Thyroid gland (tissue), 4 donors: ENCODE measurements around the gene TAF1B.

Source experiments
- POLR2A ChIP-seq, 2 donors: fragments of 450-650 bp; IDR thresholded peaks; one replicate each; pipeline ENCODE4 v1.6.1; 2017; ENCODE audit warnings: antibody characterized with exemption in 2 of 2, mild to moderate bottlenecking in 2 of 2, moderate library complexity in 1 of 2
- TF ChIP-seq, protein P1 (sequence below), 6 experiments: fragments of 200-600 bp in 3 of 6; fragments of 450-650 bp in 3 of 6; sonication (generic) in 3 of 6; IDR thresholded peaks; one replicate each; pipeline ENCODE4 v1.5.1; 2016 to 2019; ENCODE audit warnings: antibody characterized with exemption in 6 of 6, mild to moderate bottlenecking in 2 of 6, inconsistent platforms in 1 of 6, moderate library complexity in 1 of 6

DNA sequence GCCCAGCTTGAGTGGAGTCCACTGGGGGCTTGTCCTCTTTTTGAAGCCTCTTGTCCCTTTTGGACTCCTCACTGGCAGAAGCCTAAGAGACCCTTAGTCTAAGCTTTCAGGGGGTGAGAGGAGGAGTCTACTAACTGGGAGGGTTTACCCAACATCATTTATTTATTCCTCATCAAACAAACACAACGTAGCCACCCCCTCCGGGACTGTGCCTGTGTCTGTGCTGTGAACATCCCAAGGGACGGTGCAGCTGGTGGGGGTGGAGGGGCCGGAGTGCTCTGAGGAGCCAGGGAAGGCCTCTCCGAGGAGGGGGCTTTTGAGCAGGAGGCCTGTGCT lies 42.7 kb upstream of the TAF1B start:
- TF ChIP-seq, protein P1, sequence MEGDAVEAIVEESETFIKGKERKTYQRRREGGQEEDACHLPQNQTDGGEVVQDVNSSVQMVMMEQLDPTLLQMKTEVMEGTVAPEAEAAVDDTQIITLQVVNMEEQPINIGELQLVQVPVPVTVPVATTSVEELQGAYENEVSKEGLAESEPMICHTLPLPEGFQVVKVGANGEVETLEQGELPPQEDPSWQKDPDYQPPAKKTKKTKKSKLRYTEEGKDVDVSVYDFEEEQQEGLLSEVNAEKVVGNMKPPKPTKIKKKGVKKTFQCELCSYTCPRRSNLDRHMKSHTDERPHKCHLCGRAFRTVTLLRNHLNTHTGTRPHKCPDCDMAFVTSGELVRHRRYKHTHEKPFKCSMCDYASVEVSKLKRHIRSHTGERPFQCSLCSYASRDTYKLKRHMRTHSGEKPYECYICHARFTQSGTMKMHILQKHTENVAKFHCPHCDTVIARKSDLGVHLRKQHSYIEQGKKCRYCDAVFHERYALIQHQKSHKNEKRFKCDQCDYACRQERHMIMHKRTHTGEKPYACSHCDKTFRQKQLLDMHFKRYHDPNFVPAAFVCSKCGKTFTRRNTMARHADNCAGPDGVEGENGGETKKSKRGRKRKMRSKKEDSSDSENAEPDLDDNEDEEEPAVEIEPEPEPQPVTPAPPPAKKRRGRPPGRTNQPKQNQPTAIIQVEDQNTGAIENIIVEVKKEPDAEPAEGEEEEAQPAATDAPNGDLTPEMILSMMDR (IDR thresholded peaks at IDR 0.05), result no peak
- TF ChIP-seq POLR2A (IDR thresholded peaks at IDR 0.05), result no peak
